HG03097 (cell line): ENCODE measurements around the gene SH3BP2.
"Not testable (repeated sequence)": the region's sequence is repeated elsewhere in the genome, so short reads cannot be mapped to it uniquely, and the experiment has no call there.

ENCODE experiments used
- ATAC-seq: cut with Tn5 transposase; IDR thresholded peaks from one replicate; pipeline ENCODE4 v1.9.1; 2021; ENCODE audit not compliant: unreplicated experiment, low FRiP score

SH3BP2 gene

DNA sequence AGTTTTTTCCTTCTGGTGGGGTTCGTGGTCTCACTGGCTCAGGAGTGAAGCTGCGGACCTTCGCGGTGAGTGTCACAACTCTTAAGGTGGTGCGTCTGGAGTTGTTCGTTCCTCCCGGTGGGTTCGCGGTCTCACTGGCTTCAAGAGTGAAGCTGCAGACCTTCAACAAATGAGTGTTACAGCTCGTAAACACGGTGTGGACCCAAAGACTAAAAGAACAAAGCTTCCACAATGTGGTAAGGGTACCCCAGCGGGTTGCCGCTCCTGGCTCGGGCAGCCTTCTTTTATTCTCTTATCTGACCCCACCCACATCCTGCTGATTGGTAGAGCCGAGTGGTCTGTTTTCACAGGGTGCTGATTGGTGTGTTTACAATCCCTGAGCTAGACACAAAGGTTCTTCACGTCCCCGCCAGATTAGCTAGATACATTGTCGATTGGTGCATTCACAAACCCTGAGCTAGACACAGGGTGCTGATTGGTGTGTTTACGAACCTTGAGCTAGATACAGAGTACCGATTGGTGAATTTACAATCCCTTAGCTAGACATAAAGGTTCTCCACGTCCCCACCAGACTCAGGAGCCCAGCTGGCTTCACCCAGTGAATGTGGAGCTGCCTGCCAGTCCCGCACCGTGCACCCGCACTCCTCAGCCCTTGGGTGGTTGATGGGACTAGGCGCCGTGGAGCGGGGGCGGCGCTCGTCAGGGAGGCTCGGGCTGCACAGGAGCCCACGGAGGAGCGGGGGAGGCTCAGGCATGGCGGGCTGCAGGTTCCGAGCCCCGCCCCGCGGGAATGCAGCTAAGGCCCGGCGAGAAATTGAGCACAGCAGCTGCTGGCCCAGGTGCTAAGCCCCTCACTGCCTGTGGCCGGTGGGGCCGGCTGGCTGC is 30.2 kb upstream of the SH3BP2 start:
- not testable (repeated sequence) for ATAC-seq

DNA sequence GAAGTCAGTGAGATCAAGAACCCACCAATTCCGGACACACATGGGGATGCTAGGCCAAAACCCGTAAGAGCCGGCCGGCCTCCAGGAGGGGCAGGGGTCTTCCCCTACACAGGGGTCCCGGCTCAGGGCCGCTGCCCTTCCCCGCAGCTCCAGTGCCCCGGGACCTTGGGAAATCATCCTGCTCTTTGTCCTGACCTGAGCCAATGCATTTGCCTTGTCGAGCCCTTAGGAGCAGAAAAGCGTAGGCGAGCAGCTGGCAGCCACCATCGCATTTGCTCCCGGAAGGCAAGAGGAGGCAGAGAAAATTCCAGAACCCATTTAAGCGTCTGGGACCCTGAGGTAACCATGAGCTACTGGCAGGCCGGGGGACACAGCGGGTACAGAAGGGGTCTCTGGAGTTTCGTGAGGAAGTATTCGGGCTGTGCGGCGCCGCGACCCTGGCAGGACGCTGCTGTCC is 29.3 kb upstream of the SH3BP2 start:
- no peak for ATAC-seq

DNA sequence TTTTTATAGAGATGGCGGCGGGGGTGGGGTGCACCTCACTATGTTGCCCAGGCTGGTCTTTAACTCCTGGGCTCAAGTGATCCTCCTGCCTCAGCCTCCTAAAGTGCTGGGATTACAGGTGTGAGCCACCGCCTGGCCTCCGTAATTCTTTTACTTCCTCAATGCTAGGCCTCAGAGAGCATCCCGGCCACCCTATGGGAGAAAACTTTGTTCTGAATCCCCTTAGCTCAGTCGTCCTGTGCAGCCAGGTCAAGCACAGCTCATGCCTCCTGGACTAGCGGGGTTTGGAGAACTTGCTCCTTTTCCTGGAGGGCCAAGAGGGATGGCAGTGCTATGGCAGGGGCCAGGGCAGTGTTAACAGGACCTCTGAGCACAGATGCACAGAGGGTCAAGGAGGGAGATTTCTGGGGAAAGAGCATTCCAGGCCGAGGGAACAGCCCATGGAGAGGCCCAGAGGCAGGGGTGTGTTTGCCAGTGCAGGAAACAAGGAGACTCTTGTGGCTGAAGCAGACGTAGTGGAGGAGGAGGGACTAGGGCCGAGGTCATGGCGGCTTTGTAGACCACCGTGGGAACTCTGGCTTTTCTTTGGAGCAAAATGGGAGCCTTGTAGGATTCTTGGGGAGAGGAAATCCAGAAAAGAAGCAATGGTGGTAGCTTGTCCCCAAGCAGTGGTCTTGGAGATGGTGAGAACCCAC is 26.9 kb upstream of the SH3BP2 start:
- ATAC-seq, result no peak

DNA sequence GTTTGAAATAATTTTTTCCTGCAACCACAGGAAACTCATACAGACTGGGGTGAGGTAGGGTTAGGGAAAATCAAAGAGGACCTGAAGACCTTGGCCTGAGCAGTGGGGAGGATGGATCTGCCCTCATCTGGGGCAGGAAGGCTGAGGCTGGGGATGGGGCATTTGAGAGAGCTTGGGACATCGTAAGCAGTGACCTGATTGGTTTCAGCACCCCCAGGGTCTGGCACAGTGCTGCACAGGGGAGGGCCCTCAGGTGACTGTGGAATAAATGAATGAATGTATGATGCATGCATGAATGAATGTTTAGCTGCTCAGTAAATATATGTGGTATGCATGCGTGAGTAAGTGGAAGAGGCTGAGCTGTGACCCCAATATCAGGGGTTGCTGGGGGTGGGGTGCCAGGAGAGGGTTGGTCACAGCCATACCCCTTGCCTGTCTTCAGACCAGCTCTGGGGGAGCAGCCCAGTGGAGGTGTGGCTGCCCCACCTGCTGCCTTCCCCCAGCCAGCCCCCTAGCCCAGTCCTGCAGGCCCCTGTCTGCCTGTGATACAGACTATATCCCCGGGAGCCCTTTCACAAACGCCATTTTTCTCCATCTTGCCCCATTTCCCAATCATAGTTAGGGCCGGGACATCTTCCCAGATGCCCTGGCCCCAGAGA is 25.7 kb upstream of the SH3BP2 start:
- no peak for ATAC-seq

DNA sequence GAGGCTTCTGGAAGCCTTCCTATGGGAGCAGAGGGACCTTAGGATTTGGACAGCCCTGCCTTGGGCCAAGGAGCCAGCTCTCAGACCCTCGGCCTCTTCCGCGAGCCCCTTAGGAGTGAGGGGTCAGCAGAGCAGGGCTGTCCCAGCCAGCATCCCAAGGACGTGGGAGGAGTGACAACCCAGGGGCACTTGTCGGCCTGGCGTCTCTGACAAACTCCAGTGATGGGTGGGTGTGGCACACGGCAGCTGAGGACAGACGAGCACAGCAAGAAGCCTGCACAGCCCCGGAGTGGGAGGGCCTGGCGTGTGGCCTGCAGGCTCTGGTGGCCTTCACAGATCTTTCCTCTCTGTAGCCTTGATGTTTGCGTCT is 25.2 kb upstream of the SH3BP2 start:
- no peak for ATAC-seq

DNA sequence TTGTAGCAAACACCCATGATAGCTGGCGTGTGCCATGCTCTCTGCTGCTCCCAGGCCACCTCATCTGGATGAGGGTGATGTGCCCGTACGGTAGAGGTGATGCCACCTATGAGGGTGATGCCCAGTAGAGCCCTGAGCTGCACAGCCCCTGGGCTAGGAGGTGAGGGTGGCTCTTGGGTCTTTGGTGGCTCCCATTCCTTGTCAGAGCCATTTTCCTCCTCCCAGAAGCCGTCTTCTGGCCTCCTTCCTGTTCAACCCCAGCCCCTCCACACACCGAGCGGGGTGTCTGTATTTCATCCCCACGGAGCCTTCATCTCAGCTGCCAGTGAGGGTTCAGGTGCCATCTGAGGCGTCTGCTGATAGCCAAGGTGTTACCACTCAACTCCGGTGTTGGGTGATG is 24.8 kb upstream of the SH3BP2 start:
- no peak for ATAC-seq

DNA sequence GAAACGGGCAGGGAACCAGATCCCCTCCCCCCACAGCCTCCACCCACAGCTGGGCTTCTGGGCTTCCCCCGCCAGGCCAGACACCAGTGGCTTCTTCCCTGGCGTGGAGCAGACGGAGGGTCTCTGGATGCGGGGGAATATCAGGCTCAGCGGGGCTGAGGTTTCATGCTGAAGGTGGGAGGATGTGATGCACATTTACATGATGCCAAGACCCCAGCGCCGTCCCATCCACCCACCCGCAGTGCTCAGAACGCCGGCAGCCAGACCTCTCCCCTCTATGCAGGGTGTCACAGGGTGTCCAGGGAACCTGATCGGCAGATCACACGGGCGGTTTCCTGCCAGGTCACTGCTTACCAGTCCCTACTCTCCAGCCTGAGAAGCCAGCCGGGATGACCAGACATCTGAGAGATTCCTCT is 24.0 kb upstream of the SH3BP2 start:
- no peak for ATAC-seq

DNA sequence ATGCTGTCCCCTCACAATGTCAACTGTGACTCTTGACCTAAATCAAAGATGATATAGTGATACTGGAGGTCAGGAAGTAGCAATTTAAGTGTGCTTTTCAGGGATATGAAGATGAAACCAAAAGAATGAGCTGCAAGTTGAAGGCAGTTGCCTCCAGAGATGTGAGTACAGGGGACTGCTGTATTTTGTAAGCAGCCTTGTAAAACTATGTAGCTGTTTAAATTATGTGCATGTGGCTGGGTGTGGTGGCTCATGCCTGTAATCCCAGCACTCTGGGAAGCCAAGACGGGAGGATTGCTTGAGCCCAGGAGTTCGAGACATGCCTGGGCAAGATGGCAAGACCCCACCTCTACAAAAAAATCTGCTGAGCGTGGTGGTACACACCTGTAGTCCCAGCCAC is 21.6 kb upstream of the SH3BP2 start:
- no peak for ATAC-seq

DNA sequence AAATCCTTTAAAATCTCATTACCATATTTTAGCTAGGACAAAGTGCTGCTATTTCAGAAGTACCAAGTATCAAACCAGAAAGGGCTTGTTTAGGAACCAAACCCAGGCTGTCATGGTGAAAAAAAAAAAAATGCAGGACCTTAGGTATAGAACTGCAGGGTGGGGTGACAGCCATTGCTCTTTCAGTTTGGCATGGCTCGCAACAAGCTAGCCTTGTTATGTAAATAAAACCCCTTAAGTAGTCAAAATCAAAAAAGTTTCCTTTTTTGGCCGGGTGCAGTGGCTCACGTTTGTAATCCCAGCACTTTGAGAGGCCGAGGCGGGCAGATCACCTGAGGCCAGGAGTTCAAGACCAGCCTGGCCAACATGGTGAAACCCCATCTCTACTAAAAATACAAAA is 12.2 kb upstream of the SH3BP2 start:
- not testable (repeated sequence) for ATAC-seq

DNA sequence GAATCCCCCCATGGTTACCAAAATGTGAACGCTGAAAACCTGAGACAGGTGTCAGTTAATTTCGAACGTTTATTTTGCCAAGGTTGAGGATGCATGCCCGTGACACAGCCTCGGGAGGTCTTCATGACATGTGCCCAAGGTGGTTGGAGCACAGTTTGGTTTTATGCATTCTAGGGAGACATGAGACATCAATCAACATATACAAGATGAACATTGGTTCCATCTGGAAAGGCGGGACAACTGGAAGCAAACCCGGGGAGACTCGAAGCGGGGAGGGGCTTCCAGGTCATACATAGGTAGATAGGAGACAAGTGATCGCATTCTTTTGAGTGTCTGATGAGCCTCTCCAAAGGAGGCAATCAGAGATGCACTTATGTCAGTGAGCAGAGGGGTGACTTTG is 11.0 kb upstream of the SH3BP2 start:
- ATAC-seq, result no peak

DNA sequence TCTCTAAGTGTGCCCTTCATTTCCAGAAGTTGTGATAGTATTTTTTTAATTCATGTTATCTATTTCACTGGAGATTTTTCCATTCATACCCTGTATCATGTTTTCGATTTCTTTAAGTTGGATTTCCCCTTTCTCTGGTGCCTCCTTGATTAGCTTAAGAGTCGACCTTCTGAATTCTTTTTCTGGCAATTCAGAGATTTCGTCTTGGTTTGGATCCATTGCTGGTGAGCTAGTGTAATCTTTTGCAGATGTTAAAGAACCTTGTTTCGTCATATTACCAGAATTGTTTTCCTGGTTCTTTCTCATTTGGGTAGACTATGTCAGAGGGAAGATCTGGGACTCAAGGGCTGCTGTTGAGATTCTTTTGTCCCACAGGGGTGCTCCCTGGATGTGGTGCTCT is 9.1 kb upstream of the SH3BP2 start:
- no peak for ATAC-seq

DNA sequence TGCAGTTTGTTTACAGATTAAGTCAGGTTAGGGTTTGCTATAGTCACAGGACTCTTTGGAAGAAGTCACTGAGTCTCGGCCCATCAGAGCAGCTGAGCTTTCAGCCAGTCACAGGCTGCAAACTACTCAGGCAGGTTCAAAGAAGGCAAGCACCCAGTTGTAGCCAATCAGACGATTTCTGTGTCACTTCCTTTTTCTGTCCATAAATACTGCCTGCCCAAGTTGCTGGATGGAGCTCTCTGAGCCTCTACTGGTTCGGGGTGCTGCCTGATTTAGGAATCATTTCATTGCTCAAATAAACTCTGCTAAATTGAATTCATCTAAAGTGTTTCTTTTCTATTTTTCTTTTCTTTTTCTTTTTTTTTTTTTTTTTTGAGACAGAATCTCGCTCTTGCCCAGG is 7.3 kb upstream of the SH3BP2 start:
- ATAC-seq, result no peak

DNA sequence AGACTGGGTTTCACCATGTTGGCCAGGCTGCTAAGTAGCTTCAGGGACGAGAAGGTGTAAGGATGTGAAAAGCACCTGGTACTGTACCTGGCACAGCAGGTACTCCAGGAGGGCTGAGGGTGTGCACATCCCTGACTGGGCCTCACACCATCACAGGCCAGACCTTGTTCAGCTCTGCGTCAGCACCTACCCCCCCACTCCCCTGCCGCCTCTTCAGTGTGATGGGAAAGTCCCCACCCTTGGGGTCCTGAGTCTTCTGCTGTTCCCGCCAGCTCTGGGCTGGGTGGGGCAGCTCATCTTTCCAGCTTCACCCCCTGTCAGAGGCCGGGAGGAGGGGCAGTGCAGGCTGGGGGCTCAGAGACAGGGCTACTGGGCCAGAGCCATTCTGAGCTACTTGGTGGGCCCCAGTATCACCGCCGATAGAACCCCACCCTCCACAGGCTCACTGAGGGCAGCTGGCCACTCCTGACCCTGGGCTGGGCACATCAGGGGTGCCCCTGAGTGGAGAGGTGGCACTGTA is 6.7 kb upstream of the SH3BP2 start:
- no peak for ATAC-seq

DNA sequence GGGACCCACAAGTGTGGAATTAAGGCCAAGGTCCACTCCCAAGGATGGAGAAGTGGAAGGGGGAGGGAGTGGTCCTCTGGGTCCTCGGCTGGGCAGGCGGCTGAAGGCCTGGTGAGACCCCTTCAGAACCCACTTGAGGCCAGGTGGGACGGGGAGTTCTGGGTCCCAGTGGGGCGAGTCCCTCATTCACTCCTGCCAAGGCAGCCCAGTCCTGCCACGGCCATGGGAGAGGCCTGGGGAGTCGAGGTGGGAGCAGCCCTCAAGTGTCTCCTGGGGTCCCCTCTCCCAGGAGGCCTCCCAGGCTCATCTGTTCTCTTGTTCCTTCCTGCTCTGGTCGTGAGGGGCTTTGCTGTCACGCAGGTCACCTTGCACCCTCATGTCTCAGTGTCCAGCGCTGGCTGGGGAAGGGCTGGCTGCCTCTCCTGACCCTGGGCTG is 6.1 kb upstream of the SH3BP2 start:
- no peak for ATAC-seq

DNA sequence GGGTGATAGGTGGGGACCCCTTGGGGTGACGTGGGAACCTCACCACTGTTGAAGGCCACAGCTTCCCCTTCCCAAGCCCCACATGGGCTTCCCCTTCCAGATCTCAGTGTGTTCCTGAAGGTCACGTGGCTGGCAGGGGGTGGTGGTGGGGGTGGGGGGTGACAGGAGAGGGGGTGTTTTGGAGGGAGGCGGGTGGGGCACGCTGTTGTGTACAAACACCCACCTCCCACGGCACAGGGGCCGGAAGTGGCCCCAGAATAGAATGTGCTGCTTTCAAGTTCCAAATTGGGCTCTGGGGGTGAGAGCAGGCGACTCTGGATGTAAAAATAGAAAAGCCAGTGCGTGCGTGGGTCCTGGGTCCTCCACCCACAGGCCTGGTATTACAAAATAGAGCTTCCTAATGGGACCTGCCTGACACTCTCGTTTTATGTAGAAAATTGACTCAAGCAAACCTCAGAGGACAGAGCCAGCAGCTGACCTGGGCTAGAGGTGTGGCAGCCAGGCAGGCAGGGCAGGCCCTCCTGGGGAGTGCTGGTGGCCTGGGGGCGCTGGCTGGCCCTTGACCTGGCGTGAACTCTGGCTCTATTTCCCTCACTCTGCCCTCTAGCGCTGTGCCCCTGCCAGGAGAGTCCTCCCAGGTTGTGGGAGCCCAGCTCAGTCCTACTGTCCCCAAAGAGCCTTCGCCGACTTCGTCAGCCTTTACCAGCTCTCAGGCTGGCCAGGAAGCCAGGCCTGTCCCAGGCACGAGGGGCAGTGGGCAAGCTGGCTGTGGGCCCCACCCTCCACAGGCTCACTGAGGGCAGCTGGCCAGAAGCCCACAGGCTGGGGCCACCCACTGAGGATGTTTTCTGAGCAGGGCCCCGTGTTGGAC is 5.4 kb upstream of the SH3BP2 start:
- peak; percentile 40 for ATAC-seq

DNA sequence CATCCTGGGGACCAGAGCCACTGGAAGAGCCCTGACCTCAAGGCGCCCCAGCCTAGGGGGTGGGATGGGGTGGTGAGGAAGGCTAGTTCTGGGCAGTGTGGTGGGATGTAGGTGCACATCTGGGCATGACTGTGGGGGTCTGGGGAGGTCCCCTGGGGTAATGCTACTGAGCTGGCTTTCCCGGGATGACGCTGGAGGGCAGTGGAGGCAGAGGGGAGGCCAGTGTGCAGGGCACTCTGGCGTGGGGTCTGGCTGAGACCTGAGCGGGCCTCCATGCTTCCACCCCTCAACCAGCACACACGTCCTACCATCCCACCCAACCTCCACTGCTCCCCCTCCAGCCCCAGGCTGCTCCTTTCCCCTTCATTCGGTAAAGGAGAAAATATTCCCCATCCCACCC is 4.8 kb upstream of the SH3BP2 start:
- no peak for ATAC-seq

DNA sequence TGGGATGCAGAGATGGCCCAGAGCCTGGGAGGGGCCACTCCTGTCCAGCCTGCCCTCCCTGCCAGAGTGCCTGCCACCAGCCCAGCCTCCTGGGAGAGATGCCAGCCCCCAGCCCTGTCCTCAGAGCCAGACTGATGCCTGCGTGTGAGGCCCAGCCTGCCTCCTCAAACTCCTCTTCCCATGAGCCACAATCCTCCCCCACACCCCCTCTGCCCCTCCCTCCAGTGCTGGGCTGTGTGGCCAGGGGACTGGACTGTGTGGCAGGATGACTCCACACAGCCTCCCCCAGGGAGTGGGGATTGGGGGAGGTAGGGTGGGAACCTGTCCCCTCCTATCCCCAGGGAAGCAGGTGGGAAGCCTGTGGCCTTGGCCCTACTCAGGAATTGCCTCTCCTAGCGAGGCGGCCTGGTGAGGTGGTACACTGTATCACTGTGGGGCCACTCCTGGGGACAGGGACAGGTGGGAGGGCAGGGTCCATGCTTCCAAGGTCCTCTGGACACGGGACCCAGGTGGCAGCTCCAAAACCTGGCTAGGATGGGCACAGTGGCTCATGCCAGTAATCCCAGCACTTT is 4.3 kb upstream of the SH3BP2 start:
- ATAC-seq, result no peak

DNA sequence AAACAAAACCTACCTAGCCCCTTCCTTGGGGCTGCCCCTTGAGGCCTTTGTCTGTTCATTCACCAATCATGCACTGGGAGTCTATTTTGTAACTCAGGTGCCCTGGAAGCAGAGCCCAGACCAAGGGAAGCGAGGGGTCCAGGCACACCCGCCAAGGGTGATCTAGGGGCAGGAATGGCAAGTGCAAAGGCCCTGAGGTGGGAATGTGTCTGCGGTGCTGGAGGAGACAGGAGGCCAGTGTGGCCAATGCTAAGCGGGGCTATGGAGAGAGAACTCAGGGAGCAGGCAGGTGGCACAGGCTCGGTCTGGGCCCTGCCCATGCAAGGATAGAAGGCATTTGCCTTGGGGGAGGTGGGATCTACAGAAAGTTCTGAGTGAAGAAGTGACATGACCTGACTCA is 3.5 kb upstream of the SH3BP2 start:
- ATAC-seq, result no peak

DNA sequence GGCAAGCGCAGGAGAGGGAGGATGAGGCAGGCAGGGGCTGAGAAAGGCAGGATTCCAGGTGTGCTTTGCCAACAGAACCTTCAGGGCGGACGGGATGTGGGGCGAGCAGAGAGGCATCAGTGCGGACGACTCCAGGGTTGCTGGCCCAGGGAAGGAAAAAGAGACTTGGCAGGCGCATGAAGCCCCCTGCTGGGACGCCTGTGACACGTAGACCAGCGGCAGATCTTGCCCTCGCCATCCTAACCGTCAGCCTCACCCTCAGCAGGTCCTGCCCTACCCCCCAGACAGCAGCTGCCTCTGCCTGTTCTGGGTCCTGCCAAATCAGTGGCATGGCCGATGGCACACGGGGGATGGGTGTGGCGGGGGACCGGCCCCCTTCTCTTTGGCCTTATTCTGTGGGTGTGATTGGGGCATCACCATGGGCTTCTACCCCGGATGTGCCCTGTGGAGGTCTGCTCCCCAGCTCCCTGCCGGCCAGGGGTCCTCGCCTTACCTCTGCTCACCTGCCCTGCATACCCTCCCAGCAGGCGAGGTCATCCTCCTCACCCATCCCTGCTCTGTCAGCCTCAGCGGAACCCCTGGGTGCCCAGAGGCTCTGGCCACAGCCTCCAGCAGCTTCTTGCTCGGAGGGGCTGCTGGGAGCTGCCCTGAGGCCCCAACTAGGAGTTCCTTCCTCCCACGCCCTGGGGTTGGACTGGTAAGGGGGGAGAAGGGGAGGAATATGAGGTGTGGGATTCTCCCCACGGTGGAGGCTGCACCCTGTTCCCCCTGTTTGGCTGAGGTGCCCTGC is 2.9 kb upstream of the SH3BP2 start:
- ATAC-seq, result no peak
